Measurements from ENCODE around the gene FAM107A. TPM values are rescaled to one million over a fixed set of nuclear protein-coding genes. Genes with fewer than 3 reads are reported as not detected.

The FAM107A gene
- total and polyA plus RNA-seq, 2 of the 13 experiments (the other 11 are each of a cell fraction or from before 2014, with no cell fraction given), result not detected

GRCh38 chr3:58519668-58520402 is 57.4 kb downstream of the FAM107A start (continued):
- TF ChIP-seq, protein P1, sequence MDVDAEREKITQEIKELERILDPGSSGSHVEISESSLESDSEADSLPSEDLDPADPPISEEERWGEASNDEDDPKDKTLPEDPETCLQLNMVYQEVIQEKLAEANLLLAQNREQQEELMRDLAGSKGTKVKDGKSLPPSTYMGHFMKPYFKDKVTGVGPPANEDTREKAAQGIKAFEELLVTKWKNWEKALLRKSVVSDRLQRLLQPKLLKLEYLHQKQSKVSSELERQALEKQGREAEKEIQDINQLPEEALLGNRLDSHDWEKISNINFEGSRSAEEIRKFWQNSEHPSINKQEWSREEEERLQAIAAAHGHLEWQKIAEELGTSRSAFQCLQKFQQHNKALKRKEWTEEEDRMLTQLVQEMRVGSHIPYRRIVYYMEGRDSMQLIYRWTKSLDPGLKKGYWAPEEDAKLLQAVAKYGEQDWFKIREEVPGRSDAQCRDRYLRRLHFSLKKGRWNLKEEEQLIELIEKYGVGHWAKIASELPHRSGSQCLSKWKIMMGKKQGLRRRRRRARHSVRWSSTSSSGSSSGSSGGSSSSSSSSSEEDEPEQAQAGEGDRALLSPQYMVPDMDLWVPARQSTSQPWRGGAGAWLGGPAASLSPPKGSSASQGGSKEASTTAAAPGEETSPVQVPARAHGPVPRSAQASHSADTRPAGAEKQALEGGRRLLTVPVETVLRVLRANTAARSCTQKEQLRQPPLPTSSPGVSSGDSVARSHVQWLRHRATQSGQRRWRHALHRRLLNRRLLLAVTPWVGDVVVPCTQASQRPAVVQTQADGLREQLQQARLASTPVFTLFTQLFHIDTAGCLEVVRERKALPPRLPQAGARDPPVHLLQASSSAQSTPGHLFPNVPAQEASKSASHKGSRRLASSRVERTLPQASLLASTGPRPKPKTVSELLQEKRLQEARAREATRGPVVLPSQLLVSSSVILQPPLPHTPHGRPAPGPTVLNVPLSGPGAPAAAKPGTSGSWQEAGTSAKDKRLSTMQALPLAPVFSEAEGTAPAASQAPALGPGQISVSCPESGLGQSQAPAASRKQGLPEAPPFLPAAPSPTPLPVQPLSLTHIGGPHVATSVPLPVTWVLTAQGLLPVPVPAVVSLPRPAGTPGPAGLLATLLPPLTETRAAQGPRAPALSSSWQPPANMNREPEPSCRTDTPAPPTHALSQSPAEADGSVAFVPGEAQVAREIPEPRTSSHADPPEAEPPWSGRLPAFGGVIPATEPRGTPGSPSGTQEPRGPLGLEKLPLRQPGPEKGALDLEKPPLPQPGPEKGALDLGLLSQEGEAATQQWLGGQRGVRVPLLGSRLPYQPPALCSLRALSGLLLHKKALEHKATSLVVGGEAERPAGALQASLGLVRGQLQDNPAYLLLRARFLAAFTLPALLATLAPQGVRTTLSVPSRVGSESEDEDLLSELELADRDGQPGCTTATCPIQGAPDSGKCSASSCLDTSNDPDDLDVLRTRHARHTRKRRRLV (CRISPR knock-in tag; IDR thresholded peaks at IDR 0.05), result 0 out of 2 replicates have a peak, but pooled peaks have one; percentile 0
- TF ChIP-seq LCORL (IDR thresholded peaks at IDR 0.05), result peak; percentile 77
- peak; percentile 99 for TF ChIP-seq LCORL (CRISPR knock-in tag; IDR thresholded peaks at IDR 0.05)
- TF ChIP-seq POLR2A (IDR thresholded peaks at IDR 0.05; ENCODE audit: insufficient read depth in 1 of 2, low read depth in 2 of 2, low read length in 2 of 2), result peak in 1 of 2 experiments; percentile 40; a peak in 2 of 4 replicates
- TF ChIP-seq, protein P2, sequence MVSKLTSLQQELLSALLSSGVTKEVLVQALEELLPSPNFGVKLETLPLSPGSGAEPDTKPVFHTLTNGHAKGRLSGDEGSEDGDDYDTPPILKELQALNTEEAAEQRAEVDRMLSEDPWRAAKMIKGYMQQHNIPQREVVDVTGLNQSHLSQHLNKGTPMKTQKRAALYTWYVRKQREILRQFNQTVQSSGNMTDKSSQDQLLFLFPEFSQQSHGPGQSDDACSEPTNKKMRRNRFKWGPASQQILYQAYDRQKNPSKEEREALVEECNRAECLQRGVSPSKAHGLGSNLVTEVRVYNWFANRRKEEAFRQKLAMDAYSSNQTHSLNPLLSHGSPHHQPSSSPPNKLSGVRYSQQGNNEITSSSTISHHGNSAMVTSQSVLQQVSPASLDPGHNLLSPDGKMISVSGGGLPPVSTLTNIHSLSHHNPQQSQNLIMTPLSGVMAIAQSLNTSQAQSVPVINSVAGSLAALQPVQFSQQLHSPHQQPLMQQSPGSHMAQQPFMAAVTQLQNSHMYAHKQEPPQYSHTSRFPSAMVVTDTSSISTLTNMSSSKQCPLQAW (CRISPR knock-in tag; IDR thresholded peaks at IDR 0.05), result peak; percentile 44; the same call in 1 of the 2 replicates
- TF ChIP-seq TP53 (CRISPR knock-in tag; conservative IDR thresholded peaks at IDR 0.05), result no peak
- peak; percentile 26; the same call in 1 of the 2 replicates for TF ChIP-seq HOMEZ (CRISPR knock-in tag; IDR thresholded peaks at IDR 0.05; ENCODE audit: low read depth)
- TF ChIP-seq, protein P3, sequence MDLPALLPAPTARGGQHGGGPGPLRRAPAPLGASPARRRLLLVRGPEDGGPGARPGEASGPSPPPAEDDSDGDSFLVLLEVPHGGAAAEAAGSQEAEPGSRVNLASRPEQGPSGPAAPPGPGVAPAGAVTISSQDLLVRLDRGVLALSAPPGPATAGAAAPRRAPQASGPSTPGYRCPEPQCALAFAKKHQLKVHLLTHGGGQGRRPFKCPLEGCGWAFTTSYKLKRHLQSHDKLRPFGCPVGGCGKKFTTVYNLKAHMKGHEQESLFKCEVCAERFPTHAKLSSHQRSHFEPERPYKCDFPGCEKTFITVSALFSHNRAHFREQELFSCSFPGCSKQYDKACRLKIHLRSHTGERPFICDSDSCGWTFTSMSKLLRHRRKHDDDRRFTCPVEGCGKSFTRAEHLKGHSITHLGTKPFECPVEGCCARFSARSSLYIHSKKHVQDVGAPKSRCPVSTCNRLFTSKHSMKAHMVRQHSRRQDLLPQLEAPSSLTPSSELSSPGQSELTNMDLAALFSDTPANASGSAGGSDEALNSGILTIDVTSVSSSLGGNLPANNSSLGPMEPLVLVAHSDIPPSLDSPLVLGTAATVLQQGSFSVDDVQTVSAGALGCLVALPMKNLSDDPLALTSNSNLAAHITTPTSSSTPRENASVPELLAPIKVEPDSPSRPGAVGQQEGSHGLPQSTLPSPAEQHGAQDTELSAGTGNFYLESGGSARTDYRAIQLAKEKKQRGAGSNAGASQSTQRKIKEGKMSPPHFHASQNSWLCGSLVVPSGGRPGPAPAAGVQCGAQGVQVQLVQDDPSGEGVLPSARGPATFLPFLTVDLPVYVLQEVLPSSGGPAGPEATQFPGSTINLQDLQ (CRISPR knock-in tag; IDR thresholded peaks at IDR 0.05), result 0 out of 2 replicates have a peak, but pooled peaks have one; percentile 59
- TF ChIP-seq SIX1 (CRISPR knock-in tag; IDR thresholded peaks at IDR 0.05; ENCODE audit: borderline replicate concordance), result peak; percentile 32; the same call in 1 of the 2 replicates
- TF ChIP-seq, protein P4, sequence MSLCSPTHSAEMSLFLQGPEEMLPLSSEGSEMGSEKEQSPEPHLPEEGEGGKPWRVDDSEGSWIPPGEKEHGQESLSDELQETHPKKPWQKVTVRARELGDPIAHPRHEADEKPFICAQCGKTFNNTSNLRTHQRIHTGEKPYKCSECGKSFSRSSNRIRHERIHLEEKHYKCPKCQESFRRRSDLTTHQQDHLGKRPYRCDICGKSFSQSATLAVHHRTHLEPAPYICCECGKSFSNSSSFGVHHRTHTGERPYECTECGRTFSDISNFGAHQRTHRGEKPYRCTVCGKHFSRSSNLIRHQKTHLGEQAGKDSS (CRISPR knock-in tag; IDR thresholded peaks at IDR 0.05; ENCODE audit: borderline replicate concordance, low read depth), result no peak
- TF ChIP-seq GATAD2A (CRISPR knock-in tag; IDR thresholded peaks at IDR 0.05), result peak; percentile 80
- TF ChIP-seq ZSCAN25 (CRISPR knock-in tag; IDR thresholded peaks at IDR 0.05), result no peak
- TF ChIP-seq BRD4 (CRISPR knock-in tag; IDR thresholded peaks at IDR 0.05), result no peak
- no peak for TF ChIP-seq ZSCAN31 (CRISPR knock-in tag; IDR thresholded peaks at IDR 0.05; ENCODE audit: low read depth)
- TF ChIP-seq TEAD3 (CRISPR knock-in tag; optimal IDR thresholded peaks at IDR 0.05; ENCODE audit: borderline replicate concordance), result peak; percentile 29

Measured in HepG2 (cell line).